GOT3 (cell line): ENCODE data around the gene GOLGA8G.
"Not testable (repeated sequence)": the region's sequence is repeated elsewhere in the genome, so short reads cannot be mapped to it uniquely, and the experiment has no call there.

Experiments used
- DNase-seq: peaks from one replicate; lab custom pipeline; 2025; ENCODE audit warnings: mixed read lengths; lab: John Stamatoyannopoulos, UW

The GOLGA8G gene, protein sequence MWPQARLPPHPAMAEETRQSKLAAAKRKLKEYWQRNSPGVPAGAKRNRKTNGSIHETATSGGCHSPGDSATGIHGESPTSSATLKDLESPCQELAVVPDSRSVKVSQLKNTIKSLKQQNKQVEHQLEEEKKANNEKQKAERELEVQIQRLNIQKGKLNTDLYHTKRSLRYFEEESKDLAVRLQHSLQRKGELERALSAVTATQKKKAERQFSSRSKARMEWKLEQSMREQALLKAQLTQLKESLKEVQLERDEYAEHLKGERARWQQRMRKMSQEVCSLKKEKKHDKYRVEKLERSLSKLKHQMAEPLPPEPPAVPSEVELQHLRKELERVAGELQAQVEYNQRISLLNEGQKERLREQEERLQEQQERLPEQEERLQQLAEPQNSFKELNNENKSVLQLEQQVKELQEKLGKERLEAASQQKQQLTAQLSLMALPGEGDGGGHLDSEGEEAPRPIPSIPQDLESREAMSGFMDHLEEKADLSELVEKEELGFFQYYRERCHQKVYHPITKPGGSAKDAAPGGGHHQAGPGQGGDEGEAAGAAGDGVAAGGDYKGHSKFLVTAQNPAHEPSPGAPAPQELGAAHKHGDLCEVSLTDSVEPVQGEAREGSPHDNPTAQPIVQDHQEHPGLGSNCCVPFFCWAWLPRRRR

DNA sequence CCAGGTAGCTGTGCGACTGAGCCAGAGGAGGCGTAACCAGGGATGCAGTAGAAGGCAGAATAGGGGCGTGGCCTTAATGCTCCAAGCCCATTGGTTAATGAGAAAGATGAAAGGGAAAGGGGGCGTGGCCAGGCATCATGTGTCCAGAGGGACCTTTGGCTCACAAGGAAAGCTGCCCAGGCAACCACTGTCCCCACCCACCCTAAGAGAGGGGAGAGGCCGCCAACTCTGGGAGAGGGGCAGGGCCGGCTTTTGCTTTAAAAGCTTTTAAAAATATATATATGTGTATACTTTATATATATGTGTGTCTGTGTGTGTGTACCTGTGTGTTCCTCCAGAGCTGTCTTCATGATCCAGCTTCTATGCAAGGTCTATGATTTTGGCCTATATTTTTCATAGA is at the start of gene GOLGA8G:
TSS of gene GOLGA8G (minus strand) at position 18 of the 400 bp plus-strand sequence. CDS start 62 bp downstream, outside the sequence.
- not testable (repeated sequence) for DNase-seq

DNA sequence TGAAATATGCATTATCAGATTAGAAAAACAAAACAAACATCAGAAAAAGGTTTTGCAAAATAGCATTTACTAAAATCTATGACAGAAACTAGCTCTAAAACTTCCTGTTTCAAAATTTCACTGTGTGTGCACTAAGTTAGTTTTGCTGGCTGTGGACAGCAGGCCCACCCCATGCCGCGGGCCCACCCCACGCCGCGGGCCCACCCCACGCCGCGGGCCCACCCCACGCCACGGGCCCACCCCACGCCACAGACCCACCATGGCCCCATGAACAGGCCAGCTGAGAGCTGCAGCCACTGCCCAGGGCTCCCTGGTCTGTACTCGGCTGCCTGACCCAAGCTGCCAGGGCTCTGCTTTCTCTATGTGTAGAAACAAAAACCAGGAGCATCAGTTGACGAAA is 40.6 kb upstream of the GOLGA8G start:
- DNase-seq = not testable (repeated sequence)

DNA sequence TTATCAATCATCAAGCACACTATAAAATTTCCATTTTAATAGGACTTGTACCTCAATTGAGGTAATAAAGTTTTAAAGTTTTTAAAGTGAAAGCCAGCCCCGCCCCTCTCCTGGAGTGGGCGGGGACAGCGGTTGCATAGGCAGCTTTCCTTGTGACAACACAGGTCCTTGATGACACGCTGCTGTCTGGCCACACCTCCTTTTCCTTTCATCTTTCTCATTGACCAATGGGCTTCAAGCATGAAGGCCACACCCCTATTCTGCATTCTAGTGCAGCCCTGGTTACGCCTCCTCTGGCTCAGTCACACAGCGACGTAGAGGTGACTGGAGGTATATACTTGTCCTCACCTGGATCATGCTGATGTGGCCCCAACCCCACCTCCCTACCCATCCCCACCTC is 20.5 kb upstream of the GOLGA8G start, which contains the start of gene GOLGA6L25:
TSS of gene GOLGA6L25 (plus strand) at position 301 of the 400 bp plus-strand sequence. CDS start at position 362, 61 bp downstream.
- not testable (repeated sequence) for DNase-seq

- DNase-seq = not testable (repeated sequence)
Measured at GRCh38 chr15:28515208-28515607, 17.6 kb downstream of the GOLGA8G start.

GRCh38 chr15:28514128-28514527 is 18.6 kb downstream of the GOLGA8G start:
- DNase-seq = not testable (repeated sequence)

GRCh38 chr15:28508217-28508889 is 24.4 kb downstream of the GOLGA8G start:
- DNase-seq = not testable (repeated sequence)

DNA sequence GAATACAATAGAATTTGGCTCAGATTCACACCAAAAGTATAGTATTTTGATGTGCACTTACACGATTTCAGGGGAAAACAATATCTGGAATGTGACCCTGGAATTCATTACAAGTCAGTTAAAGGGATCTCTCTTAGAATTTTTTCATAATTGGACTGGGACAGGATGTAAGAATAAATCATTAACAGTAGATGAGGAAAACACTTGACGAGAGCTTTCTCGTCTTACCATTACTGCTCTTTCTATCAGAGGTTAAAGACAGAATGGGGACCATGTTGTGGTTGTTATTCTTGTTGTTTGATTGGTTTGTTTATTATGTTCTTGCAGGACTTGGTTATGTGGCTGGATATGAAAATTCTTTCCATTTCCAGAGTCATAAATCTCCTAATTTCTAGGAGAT is 51.4 kb downstream of the GOLGA8G start:
- not testable (repeated sequence) for DNase-seq
